Osteocyte (in vitro differentiated cells): ENCODE data around the gene JAM3. TPM values are rescaled to one million over a fixed set of nuclear protein-coding genes. Genes with fewer than 3 reads are reported as not detected.
"Not testable (repeated sequence)": the region's sequence is repeated elsewhere in the genome, so short reads cannot be mapped to it uniquely, and the experiment has no call there.

Experiments
- DNase-seq: peaks from one replicate; pipeline ENCODE4 v3.0.0; 2021; ENCODE audit warnings: mixed read lengths; ENCODE audit not compliant: unreplicated experiment; ENCODE audit errors: extremely low spot score
- H3K27ac Mint-ChIP-seq: one replicate; pipeline ENCODE4 v1.8.0; 2021; ENCODE audit warnings: mild to moderate bottlenecking, mixed read lengths; ENCODE audit not compliant: unreplicated experiment
- H3K27me3 Mint-ChIP-seq: one replicate; pipeline ENCODE4 v1.8.0; 2021; ENCODE audit warnings: mixed read lengths; ENCODE audit not compliant: unreplicated experiment
- H3K36me3 Mint-ChIP-seq: one replicate; pipeline ENCODE4 v1.8.0; 2021; ENCODE audit warnings: mixed read lengths; ENCODE audit not compliant: unreplicated experiment
- H3K4me1 Mint-ChIP-seq: one replicate; pipeline ENCODE4 v1.8.0; 2021; ENCODE audit warnings: mixed read lengths; ENCODE audit not compliant: unreplicated experiment
- H3K4me3 Mint-ChIP-seq: one replicate; pipeline ENCODE4 v1.8.0; 2021; ENCODE audit warnings: mild to moderate bottlenecking, moderate library complexity, mixed read lengths; ENCODE audit not compliant: unreplicated experiment
- H3K9me3 Mint-ChIP-seq: one replicate; pipeline ENCODE4 v1.8.0; 2021; ENCODE audit warnings: mixed read lengths; ENCODE audit not compliant: unreplicated experiment
- total RNA-seq: library from RNA; stranded (reverse); gene quantifications from 2 replicates; pipeline ENCODE4 v1.2.1, GENCODE V29; 2021
- TF ChIP-seq, protein P1 (sequence below): fragments of 200-600 bp; sonication (generic); IDR thresholded peaks from 2 replicates; pipeline ENCODE4 v1.5.0; 2021; ENCODE audit warnings: antibody characterized with exemption, mild to moderate bottlenecking, moderate library complexity

The JAM3 gene
- total RNA-seq, 1 donor from 2014 or later = 177 TPM

DNA sequence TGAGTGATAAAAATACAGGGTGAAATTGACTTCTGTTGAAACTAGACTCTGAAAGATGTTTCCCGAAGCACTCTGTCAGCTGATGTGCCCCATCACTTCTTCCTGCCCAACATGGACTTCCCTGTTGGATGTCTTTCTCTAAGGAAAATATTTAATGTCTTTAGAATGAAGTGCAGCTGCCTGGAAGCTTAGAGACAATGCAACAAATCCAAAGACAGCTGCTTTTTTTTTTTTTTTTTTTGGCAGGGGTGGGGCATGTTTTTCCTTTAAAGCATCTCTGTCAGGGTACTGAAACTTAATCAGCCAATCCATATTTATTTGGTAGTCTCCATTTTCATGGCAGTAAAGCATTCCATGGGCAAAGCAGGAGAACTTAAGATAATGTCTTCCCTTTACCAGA lies 5.9 kb downstream of the JAM3 start:
- Mint-ChIP-seq H3K27me3 (no peaks in the 10 kb centered on the region), H3K27ac (peak overlapping the region; percentile 80), H3K36me3 (peaks cover 8% of the 10 kb centered on the region), H3K9me3 (peaks cover under 1% of the 10 kb centered on the region), H3K4me1 (peaks cover 79% of the 10 kb centered on the region), H3K4me3 (peak overlapping the region; percentile 20)
- TF ChIP-seq, protein P1, sequence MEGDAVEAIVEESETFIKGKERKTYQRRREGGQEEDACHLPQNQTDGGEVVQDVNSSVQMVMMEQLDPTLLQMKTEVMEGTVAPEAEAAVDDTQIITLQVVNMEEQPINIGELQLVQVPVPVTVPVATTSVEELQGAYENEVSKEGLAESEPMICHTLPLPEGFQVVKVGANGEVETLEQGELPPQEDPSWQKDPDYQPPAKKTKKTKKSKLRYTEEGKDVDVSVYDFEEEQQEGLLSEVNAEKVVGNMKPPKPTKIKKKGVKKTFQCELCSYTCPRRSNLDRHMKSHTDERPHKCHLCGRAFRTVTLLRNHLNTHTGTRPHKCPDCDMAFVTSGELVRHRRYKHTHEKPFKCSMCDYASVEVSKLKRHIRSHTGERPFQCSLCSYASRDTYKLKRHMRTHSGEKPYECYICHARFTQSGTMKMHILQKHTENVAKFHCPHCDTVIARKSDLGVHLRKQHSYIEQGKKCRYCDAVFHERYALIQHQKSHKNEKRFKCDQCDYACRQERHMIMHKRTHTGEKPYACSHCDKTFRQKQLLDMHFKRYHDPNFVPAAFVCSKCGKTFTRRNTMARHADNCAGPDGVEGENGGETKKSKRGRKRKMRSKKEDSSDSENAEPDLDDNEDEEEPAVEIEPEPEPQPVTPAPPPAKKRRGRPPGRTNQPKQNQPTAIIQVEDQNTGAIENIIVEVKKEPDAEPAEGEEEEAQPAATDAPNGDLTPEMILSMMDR = no peak
- DNase-seq = no peak

- TF ChIP-seq, protein P1 = no peak
- Mint-ChIP-seq H3K36me3 (peaks cover 16% of the 10 kb centered on the region), H3K9me3 (peaks cover 12% of the 10 kb centered on the region)
Observed at GRCh38 chr11:134079317-134079716, 10.4 kb downstream of the JAM3 start.

DNA sequence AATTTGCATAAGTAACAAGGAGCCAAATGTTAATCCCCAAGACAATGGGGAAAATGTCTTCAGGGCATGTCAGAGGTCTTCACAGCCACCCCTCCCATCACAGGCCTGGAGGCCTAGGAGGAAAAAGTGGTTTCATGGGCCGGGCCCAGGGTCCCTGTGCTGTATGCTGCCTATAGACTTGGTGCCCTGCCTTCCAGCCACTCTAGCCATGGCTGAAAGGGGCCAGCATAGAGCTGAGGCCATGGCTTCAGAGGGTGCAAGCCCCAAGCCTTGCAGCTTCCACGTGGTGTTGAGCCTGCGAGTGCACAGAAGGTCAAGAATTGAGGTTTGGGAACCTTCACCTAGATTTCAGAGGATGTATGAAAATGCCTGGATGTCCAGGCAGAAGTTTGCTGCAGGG lies 12.4 kb downstream of the JAM3 start:
- not testable (repeated sequence) for H3K27me3 Mint-ChIP-seq, H3K4me3 Mint-ChIP-seq, H3K27ac Mint-ChIP-seq, DNase-seq
- Mint-ChIP-seq H3K36me3 (peaks cover 16% of the 10 kb centered on the region), H3K4me1 (peaks cover 80% of the 10 kb centered on the region), H3K9me3 (peaks cover 12% of the 10 kb centered on the region)

More at GRCh38 chr11:134079317-134079716, 10.4 kb downstream of the JAM3 start:
- no peaks in the 10 kb centered on the region for H3K27me3 Mint-ChIP-seq
- H3K4me3 Mint-ChIP-seq = no peak overlapping the region
- H3K4me1 Mint-ChIP-seq = peaks cover 77% of the 10 kb centered on the region
- no peak for DNase-seq
- H3K27ac Mint-ChIP-seq = peak overlapping the region; percentile 52

DNA sequence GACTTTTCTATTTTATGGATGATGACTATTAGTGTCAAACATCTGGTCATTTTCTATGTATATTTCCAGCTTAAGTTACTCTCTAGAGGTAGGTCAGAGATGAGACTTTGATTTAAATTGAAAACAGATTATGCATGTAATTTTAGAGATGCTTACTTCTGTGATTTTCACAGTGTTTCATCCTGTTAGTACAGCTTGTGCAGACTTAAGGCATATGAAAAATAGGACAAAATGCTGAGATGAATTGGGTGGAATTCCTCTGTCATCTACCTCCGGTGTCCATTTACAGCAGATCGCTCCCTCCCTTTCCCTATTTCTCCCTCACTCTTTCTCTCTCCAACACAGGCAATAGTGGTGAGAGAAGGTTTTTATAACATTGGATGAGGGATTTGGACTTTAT lies 14.1 kb downstream of the JAM3 start:
- H3K4me1 Mint-ChIP-seq = peaks cover 94% of the 10 kb centered on the region
- H3K4me3 Mint-ChIP-seq = peak overlapping the region; percentile 24
- peaks cover 16% of the 10 kb centered on the region for H3K36me3 Mint-ChIP-seq
- H3K27ac Mint-ChIP-seq = peak overlapping the region; percentile 79
- H3K9me3 Mint-ChIP-seq = peaks cover 12% of the 10 kb centered on the region
- TF ChIP-seq, protein P1 = no peak
- no peak for DNase-seq
- no peaks in the 10 kb centered on the region for H3K27me3 Mint-ChIP-seq

GRCh38 chr11:134086376-134086775 lies 17.5 kb downstream of the JAM3 start:
- no peak for DNase-seq
- Mint-ChIP-seq H3K4me3 (peak overlapping the region; percentile 15), H3K36me3 (peaks cover 1% of the 10 kb centered on the region), H3K9me3 (no peaks in the 10 kb centered on the region), H3K27me3 (no peaks in the 10 kb centered on the region), H3K27ac (peak overlapping the region; percentile 89), H3K4me1 (peaks cover 68% of the 10 kb centered on the region)
- TF ChIP-seq, protein P1 = no peak

DNA sequence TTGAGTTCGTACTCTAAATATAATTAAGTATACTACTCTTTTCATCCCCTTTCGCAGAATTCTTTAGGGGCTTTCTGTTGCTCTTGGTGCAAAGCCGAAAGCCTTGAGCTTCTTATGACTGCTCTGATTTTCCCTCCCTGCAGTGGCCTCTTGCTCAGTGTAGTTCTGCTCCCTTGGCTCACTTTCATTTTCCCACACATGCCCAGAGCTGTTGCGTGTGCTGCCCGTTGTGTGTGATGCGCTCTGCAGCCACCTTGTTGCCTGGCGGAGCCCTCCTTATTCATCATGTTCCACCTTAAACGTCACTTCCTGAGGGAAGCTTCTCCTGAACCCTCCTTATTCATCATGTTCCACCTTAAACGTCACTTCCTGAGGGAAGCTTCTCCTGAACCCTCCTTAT lies 23.1 kb downstream of the JAM3 start:
- H3K4me3 Mint-ChIP-seq, H3K36me3 Mint-ChIP-seq, H3K27me3 Mint-ChIP-seq, H3K9me3 Mint-ChIP-seq, DNase-seq: not testable (repeated sequence)
- H3K4me1 Mint-ChIP-seq = peaks cover 23% of the 10 kb centered on the region
- H3K27ac Mint-ChIP-seq = peak overlapping the region; percentile 47
